Activated T-helper 17 cell treated with anti-CD3 and anti-CD28 coated beads, Interleukin-2, amount 50 U/mL, for 72 hours (primary cell): Measurements from ENCODE around the gene ADH6. TPM values are rescaled to one million over a fixed set of nuclear protein-coding genes. Genes with fewer than 3 reads are reported as not detected.

Experiments
- ATAC-seq: fragments of 150-1000 bp; cut with Tn5 transposase; replicated peaks from 2 replicates; pipeline ENCODE4 v1.10.0; 2021; ENCODE audit warnings: mild to moderate bottlenecking, moderate library complexity
- H3K27ac Mint-ChIP-seq: one replicate; pipeline ENCODE4 v1.8.0; 2022; ENCODE audit warnings: mixed read lengths
- H3K27me3 Mint-ChIP-seq: one replicate; pipeline ENCODE4 v1.8.0; 2022; ENCODE audit warnings: mixed read lengths
- H3K36me3 Mint-ChIP-seq: one replicate; pipeline ENCODE4 v1.8.0; 2022; ENCODE audit warnings: low read depth, mild to moderate bottlenecking, mixed read lengths
- H3K4me1 Mint-ChIP-seq: one replicate; pipeline ENCODE4 v1.8.0; 2022; ENCODE audit warnings: mixed read lengths
- H3K4me3 Mint-ChIP-seq: one replicate; pipeline ENCODE4 v1.8.0; 2022; ENCODE audit warnings: mild to moderate bottlenecking, mixed read lengths
- H3K9me3 Mint-ChIP-seq: one replicate; pipeline ENCODE4 v1.8.0; 2022; ENCODE audit warnings: mixed read lengths
- total RNA-seq, 2 donors: library from RNA; stranded (reverse); gene quantifications; one replicate each; pipeline ENCODE4 v1.2.3, GENCODE V29; 2022

The ADH6 gene
- total RNA-seq, 2 donors from 2014 or later = not detected

GRCh38 chr4:99166544-99166943, 52.5 kb downstream of the ADH6 start:
- no peaks in the 10 kb centered on the region for H3K27me3 Mint-ChIP-seq
- no peak overlapping the region for H3K4me3 Mint-ChIP-seq
- no peak for ATAC-seq
- no peaks in the 10 kb centered on the region for H3K36me3 Mint-ChIP-seq
- peaks cover 9% of the 10 kb centered on the region for H3K9me3 Mint-ChIP-seq
- no peaks in the 10 kb centered on the region for H3K4me1 Mint-ChIP-seq
- no peak overlapping the region for H3K27ac Mint-ChIP-seq

- H3K27ac Mint-ChIP-seq = no peak overlapping the region
Measured at GRCh38 chr4:99165978-99166377, 53.1 kb downstream of the ADH6 start.

DNA sequence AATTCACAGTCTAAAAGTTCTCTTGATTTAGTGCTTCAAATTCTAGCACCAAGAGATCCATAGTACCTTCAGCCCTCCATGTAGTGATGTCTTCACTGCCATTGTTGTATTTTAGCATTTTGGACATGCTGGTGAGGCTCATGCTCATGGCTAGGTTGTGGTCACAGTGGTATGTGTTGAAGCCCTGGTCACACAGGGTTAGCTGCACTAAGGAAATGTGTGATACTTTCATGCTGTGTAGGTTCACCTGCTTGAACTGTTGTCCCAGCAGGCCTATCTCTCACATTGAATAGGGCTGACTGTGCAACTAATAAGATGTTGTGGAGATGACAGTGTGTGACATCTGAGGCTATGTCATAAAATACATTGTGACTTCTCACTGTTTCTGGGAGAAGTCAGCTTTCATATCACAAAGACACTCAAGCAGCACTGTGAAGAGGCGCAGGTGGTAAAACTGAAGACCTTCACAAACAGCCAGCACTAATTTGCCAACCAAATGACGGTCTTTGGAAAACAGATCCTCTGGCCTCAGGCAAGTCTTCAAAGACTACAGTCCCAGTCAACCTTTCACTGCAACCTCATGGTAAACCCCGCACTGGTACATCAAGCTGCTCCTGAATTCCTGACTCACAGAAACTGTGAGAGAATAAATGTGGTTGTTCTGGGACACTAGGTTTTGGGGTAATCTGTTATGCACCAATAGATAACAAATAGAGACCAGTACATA, 57.5 kb downstream of the ADH6 start:
- H3K9me3 Mint-ChIP-seq = peaks cover 4% of the 10 kb centered on the region
- no peaks in the 10 kb centered on the region for H3K36me3 Mint-ChIP-seq
- no peak overlapping the region for H3K27ac Mint-ChIP-seq
- no peak overlapping the region for H3K4me3 Mint-ChIP-seq
- no peaks in the 10 kb centered on the region for H3K27me3 Mint-ChIP-seq
- no peaks in the 10 kb centered on the region for H3K4me1 Mint-ChIP-seq
- no peak for ATAC-seq

More at GRCh38 chr4:99165978-99166377, 53.1 kb downstream of the ADH6 start:
- no peaks in the 10 kb centered on the region for H3K36me3 Mint-ChIP-seq
- no peak overlapping the region for H3K4me3 Mint-ChIP-seq
- ATAC-seq = no peak
- H3K4me1 Mint-ChIP-seq = no peaks in the 10 kb centered on the region
- peaks cover 9% of the 10 kb centered on the region for H3K9me3 Mint-ChIP-seq
- no peaks in the 10 kb centered on the region for H3K27me3 Mint-ChIP-seq

- no peak overlapping the region for H3K4me3 Mint-ChIP-seq
- H3K36me3 Mint-ChIP-seq = no peaks in the 10 kb centered on the region
- no peak for ATAC-seq
- peaks cover 2% of the 10 kb centered on the region for H3K27me3 Mint-ChIP-seq
- H3K9me3 Mint-ChIP-seq = no peaks in the 10 kb centered on the region
- H3K4me1 Mint-ChIP-seq = no peaks in the 10 kb centered on the region
- no peak overlapping the region for H3K27ac Mint-ChIP-seq
Measured at GRCh38 chr4:99159699-99160098, 59.3 kb downstream of the ADH6 start.

DNA sequence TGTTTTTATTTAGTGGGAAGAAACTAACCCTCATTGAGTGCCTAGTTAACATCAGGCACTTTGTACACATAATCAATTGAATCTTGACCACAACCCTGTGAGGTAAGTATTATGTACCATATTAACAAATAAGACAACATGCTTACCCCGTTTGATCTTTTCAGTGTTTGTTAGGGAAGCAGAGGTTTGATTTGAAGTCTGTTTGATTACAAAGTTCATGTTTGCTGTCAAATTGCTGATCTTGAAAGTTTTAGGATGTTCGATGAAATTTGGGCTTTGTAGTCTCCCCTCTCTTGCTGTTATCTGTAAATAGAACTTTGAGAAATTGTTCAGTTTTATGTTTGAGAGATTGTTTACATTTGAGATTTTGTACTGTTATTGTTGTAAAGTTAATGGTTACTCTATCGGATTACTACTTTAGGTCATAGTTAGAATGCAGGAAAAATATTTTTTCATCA, 61.5 kb downstream of the ADH6 start:
- Mint-ChIP-seq H3K27ac (no peak overlapping the region), H3K36me3 (no peaks in the 10 kb centered on the region), H3K27me3 (peaks cover 5% of the 10 kb centered on the region), H3K4me3 (no peak overlapping the region), H3K9me3 (no peaks in the 10 kb centered on the region), H3K4me1 (no peaks in the 10 kb centered on the region)
- no peak for ATAC-seq

DNA sequence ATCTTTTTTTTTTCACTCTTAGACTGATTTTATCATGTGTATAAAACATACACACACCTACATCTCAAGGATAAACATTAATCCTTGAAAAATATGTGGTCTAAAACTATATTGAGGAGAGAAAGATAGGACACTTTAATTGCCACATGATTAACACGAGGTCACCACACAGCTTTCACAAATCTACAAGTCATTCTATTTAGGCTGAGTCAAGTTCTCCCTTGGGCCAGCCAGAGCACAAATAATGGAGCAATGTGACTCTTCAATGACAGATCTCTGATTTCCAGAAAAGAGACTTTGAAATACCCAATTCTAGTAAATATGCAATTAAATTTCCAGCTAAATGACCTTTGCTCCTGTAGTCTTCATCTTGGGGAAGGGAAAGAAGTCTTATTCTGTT, 62.1 kb downstream of the ADH6 start:
- no peak for ATAC-seq
- Mint-ChIP-seq H3K36me3 (no peaks in the 10 kb centered on the region), H3K27ac (no peak overlapping the region), H3K9me3 (no peaks in the 10 kb centered on the region), H3K4me3 (no peak overlapping the region), H3K27me3 (peaks cover 5% of the 10 kb centered on the region), H3K4me1 (no peaks in the 10 kb centered on the region)

- Mint-ChIP-seq H3K4me3 (no peak overlapping the region), H3K27me3 (peaks cover 8% of the 10 kb centered on the region), H3K27ac (no peak overlapping the region), H3K36me3 (no peaks in the 10 kb centered on the region), H3K4me1 (no peaks in the 10 kb centered on the region), H3K9me3 (no peaks in the 10 kb centered on the region)
- ATAC-seq = no peak
Measured at GRCh38 chr4:99154658-99155342, 64.2 kb downstream of the ADH6 start.

Other genes starting within 250 kb of the ADH6 start
- gene METAP1, start 223.5 kb downstream of the ADH6 start, total RNA-seq = 10 to 100 TPM; 59.6 to 64.1 TPM
- gene ADH5, start 130.5 kb downstream of the ADH6 start, total RNA-seq = 100 to 1,000 TPM in 1 of 2 donors, 10 to 100 TPM in 1; 96.4 to 114 TPM
- not detected for gene ADH4, start 74.9 kb downstream of the ADH6 start, total RNA-seq
- not detected for gene ADH1A, start 71.7 kb upstream of the ADH6 start, total RNA-seq
- not detected for gene ADH1B, start 102.2 kb upstream of the ADH6 start, total RNA-seq
- not detected for gene ADH1C, start 133.5 kb upstream of the ADH6 start, total RNA-seq
- gene ADH7, start 216.1 kb upstream of the ADH6 start, total RNA-seq = not detected